ENCODE measurements around the gene MTRFR.
"Not testable (repeated sequence)": the region's sequence is repeated elsewhere in the genome, so short reads cannot be mapped to it uniquely, and the experiment has no call there.

The MTRFR gene

GRCh38 chr12:123250471-123251383 lies 17.5 kb downstream of the MTRFR start:
- peak; percentile 47 for DNase-seq

- DNase-seq = no peak
Measured at GRCh38 chr12:123251403-123252076, 18.3 kb downstream of the MTRFR start.

- not testable (repeated sequence) for DNase-seq
Measured at GRCh38 chr12:123252365-123252764, 19.1 kb downstream of the MTRFR start.

GRCh38 chr12:123253641-123254459 lies 20.6 kb downstream of the MTRFR start:
- no peak for DNase-seq

- no peak for DNase-seq
Measured at GRCh38 chr12:123254853-123255446, 21.7 kb downstream of the MTRFR start.

GRCh38 chr12:123258593-123258992 lies 25.4 kb downstream of the MTRFR start:
- DNase-seq = no peak

GRCh38 chr12:123260081-123260480 lies 26.8 kb downstream of the MTRFR start:
- no peak for DNase-seq

GRCh38 chr12:123261196-123261595 lies 28.0 kb downstream of the MTRFR start:
- no peak for DNase-seq

GRCh38 chr12:123263196-123263817 lies 30.1 kb downstream of the MTRFR start:
- DNase-seq = peak; percentile 11

- DNase-seq = no peak
Measured at GRCh38 chr12:123264642-123265041, 31.4 kb downstream of the MTRFR start.

- no peak for DNase-seq
Measured at GRCh38 chr12:123265851-123266678, 32.8 kb downstream of the MTRFR start.

GRCh38 chr12:123266679-123267277 lies 33.5 kb downstream of the MTRFR start:
- DNase-seq = no peak

- DNase-seq = no peak
Measured at GRCh38 chr12:123267335-123267920, 34.2 kb downstream of the MTRFR start.

- DNase-seq = peak; percentile 94
Measured at GRCh38 chr12:123267991-123268843, 35.0 kb downstream of the MTRFR start.

GRCh38 chr12:123268850-123269249 lies 35.6 kb downstream of the MTRFR start:
- DNase-seq = no peak

- peak; percentile 94 for DNase-seq
Measured at GRCh38 chr12:123269395-123269892, 36.2 kb downstream of the MTRFR start.

GRCh38 chr12:123269896-123270213 lies 36.6 kb downstream of the MTRFR start:
- no peak for DNase-seq

- DNase-seq = no peak
Measured at GRCh38 chr12:123270214-123271000, 37.2 kb downstream of the MTRFR start.
